GM21423 (cell line): ENCODE results near the gene MYL4.
A peak's percentile ranks its signal among the peaks of the same experiment; 100 is the strongest.
"Not testable (repeated sequence)": the region's sequence is repeated elsewhere in the genome, so short reads cannot be mapped to it uniquely, and the experiment has no call there.

Experiments
- ATAC-seq: cut with Tn5 transposase; IDR thresholded peaks from one replicate; pipeline ENCODE4 v1.9.1; 2021; ENCODE audit warnings: mild to moderate bottlenecking, moderate library complexity; ENCODE audit not compliant: unreplicated experiment

The MYL4 gene

DNA sequence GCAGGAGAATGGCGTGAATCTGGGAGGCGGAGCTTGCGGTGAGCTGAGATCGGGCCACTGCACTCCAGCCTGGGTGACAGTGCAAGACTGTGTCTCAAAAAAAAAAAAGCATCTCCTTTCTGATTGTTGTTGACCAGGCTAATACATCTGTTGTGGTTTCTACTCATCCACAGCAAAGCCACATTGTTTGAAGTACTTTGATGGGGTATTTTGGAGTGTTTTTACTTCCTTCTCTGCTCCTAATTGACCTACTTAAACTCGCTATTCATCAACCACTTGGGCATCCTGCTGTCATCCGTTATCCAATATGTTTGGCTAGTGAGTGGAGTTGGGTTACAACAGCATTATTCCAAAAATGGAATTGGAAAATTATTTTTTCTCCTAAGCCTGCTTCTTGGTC is 16.6 kb upstream of the MYL4 start:
- no peak for ATAC-seq

DNA sequence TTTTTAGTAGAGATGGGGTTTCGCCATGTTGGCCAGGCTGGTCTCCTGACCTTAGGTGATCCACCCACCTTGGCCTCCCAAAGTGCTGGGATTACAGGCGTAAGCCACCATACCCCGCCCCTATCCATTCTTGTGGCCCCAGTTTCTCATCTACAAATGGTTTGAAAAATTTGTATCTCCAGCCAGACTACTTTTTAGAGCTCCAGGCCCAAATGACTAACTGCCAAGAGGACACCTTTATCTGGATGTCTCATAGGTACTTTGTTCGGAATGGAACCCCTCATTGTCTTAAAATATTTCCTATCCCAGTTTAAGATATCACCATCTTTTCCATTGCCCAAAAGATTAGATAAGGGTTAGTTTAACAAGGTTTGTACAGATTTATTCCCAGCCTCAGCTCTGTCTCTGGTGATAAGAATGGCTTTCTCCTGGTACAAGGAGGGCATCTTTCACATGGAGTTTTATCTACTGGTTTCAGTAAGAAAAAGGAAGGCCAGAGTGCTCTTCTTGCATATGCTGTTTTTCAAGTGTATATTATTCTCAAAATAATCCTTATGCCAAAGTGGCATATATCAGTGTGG is 15.1 kb upstream of the MYL4 start:
- no peak for ATAC-seq

DNA sequence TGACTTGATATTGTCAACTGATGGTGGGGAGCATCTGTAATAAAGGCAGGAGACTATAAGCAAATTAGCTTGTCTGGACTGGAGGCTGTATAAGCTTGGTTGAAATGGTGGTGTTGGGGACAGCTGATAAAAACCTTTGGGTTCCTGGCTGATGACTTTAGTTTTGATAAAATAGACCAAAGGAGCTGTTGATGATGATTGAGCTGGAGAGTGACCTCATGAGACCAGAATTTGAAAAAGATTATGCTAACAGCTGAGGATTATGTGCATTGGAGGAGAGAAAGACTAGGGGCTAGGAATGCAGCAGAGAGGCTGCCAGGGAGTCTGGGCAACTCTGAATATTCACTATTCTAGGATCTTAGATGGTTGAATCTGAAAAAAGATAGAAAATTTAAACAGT is 11.3 kb upstream of the MYL4 start:
- no peak for ATAC-seq

DNA sequence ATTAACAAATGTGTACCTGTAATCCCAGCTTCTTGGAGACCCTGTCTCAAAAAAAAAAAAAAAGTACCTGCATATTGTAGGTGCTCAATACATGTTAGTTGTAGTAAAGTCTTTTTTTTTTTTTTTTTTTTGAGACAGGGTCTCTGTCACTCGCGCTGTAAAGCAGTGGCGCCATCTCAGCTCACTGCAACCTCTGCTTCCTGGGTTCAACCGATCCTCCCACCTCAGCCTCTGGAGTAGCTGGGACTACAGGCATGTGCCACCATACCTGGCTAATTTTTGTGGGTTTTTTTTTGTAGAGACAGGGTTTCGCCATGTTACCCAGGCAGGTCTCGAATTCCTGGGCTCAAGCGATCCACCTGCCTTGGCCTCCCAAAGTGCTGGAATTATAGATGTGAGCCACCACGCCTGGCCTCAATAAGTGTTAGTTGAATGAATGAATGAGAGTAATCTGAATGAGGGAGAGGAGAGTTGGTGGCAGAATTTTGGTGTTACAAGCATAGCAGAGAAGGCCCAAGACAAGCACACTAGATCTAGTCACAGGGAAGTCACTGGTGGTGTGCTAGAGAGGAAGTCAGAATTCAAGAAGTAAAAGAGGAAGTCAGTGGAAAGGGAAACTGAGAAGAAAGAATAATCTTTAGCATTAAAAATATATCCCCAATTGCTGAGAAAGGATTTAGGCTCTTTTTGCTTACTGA is 9.4 kb upstream of the MYL4 start:
- no peak for ATAC-seq

GRCh38 chr17:47200325-47200664 is 8.9 kb upstream of the MYL4 start:
- ATAC-seq, result no peak

- no peak for ATAC-seq
Observed at GRCh38 chr17:47201166-47201565, 8.0 kb upstream of the MYL4 start.

DNA sequence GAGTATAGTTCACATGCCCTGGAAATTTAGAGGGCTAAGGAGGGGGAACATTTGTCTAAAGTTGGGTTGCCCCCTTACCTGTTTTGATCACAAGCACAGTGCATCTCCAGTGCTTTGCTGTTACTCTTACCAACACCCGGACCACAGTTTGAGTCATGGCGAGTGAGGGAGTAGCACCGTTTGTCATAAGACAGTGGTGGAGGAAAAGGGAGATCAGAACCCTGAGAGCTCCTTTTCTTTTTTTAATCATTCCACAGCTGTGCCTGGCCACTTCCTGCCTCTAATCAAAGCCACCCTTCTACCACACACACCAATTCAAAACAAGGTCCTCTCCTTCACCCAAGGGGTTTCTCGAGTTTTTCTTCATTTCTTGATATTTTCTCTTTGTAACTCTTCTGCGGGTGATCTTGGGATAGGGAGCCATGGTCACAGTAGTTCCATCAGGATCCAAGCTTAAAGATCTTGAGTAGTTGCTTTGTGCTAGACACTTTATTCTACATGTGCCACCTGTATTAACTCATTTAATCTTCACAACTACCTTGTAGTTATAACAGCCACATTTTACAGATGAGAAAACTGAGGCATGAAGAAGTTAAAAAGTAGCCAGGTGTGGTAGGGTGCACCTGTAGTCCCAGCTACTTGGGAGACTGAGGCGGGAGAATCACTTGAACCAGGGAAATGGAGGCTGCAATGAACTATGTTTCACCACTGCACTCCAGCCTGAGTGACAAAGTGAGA is 5.0 kb upstream of the MYL4 start:
- ATAC-seq, result no peak

DNA sequence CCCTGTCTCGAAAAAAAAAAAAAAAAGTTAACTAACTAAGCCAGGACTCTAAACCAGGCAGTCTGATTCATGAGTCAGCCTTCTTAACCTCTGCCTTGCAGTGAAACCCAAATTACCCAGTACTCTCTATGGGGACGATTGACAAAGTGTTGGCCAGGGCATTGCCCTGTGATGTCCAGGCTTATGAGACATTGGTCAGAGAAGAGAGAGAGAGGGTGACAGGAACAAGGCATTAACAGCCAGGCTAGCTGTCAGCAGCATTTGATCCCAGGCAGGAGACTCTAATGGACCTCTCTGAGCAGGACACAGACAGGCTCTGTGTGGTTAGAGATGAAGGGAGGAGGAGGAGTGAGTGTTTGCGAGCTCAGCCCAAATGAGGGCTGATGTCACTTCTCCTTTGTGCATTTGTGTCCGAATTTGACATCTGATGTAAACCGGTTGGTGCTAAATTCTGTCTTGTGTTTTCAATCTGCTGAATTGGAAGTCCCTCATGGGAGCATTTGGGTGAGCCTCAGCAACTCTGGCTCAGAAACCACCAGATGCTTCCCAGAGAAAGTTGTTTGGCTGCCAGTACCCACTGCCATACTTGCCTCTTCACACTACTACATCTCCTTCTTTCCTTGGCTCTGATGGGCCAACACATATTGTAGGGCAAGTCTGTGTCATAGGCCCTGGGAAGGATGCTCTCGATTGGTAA is 4.3 kb upstream of the MYL4 start:
- ATAC-seq, result peak; percentile 37

- peak; percentile 45 for ATAC-seq
Observed at GRCh38 chr17:47205419-47205963, 3.7 kb upstream of the MYL4 start.

- no peak for ATAC-seq
Observed at GRCh38 chr17:47207143-47208067, 1.7 kb upstream of the MYL4 start.

- ATAC-seq, result no peak
Observed at GRCh38 chr17:47209499-47209898, 351 bp downstream of the MYL4 start.

- no peak for ATAC-seq
Observed at GRCh38 chr17:47210105-47210504, 957 bp downstream of the MYL4 start.

GRCh38 chr17:47210779-47211178 is 1.6 kb downstream of the MYL4 start:
- ATAC-seq, result no peak

DNA sequence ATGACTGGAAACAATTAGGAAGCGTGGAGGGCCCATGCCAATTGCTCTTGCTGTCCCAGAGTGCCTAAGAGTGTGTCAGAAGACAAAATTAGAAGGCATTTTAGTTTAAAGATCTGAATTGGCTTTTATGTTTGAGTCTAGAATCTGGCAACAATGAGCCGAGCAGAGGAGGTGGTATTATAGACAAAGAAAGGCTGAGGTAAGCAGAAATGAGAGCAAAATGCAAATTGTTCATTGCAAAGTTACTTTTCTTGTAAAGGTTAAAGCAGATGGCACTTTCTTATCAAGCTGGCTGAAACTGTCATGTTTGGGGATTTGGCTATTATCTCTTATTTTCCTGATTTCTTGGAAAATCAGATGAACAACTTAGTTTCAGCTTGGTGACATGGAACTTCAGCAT is 3.3 kb downstream of the MYL4 start:
- ATAC-seq, result no peak

GRCh38 chr17:47213540-47213939 is 4.4 kb downstream of the MYL4 start:
- no peak for ATAC-seq

GRCh38 chr17:47214931-47215330 is 5.8 kb downstream of the MYL4 start:
- ATAC-seq, result no peak

DNA sequence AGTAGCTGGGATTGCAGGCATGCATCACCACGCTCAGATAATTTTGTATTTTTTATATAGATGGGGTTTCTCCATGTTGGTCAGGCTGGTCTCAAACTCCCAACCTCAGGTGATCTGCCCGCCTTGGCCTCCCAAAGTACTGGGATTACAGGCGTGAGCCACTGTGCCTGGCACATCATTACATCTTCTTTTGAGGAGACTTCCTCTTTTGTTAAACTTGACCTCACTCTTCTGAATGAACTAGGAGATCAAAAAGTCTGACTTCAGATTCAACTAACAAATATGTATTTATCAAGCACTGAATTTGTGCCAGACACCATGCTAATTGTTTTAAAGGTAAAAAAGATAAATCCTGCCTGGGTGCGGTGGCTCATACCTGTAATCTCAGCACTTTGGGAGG is 7.7 kb downstream of the MYL4 start:
- ATAC-seq, result not testable (repeated sequence)

DNA sequence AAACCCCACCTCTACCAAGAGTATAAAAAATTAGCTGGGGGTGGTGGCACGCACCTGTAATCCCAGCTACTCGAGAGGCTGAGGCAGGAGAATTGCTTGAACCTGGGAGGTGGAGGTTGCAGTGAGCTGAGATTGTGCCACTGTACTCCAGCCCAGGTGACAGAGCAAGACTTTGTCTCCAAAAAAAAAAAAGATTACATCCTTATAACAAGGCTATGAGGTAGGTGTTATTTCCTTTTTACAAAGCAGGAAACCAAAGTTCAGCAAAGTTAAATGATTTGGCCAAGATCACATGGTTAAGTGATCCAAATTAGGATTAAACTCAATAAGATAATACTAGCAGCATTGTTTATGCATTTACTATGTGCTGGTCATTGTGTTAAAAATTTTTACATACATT is 8.1 kb downstream of the MYL4 start:
- ATAC-seq, result not testable (repeated sequence)

- ATAC-seq, result no peak
Observed at GRCh38 chr17:47218896-47219430, 9.8 kb downstream of the MYL4 start.
